ENCODE measurements around the gene LNX2. TPM values are rescaled to one million over a fixed set of nuclear protein-coding genes. Genes with fewer than 3 reads are reported as not detected.

Gene LNX2
- total RNA-seq: 10 to 100 TPM; 11.8 to 13.0 TPM
- 1 to 10 TPM; 6.6 to 6.8 TPM for polyA plus RNA-seq

DNA sequence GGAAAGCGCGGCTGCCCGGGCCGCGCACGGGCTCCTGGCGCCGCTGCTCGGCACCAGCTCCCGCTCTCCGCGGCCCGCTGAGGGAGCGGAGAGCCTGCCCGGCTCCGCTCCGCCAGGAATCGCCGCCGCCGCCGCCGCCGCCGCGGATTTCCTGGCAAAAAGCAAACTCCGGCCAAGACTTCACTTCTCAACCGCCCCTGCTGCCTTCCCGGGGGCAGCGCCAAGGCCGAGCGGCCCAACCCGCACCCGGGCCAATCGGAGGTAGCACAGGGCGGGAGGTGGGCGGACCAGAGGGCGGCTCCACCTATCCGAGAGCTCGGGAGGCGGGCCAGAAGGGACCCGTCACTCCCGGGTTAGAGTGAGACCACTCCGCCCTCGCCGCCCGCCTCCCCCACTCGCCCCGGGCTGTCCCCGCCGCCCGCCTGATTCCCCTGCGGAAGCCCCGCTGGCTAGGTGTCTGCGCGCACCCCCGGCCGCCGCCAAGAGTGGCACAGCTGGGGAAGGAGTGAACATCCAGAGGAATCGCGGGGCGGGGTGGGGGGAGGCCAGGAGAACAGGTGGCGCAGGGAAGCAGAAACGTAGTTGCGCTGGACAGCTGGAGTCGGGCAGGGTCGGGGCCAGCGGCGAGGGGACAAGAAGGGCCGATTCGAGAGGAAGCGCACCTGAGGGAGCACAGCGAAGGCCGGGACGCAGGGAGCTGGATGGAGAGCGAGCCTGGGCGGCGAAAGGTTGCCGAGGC, at the start of gene LNX2:
Gene LNX2 (minus strand): TSS at position 153 of the 739 bp plus-strand sequence. CDS start 38,826 bp downstream, outside the sequence.
- H3K27ac ChIP-seq (ENCODE audit: low read depth, low read length): peak within 1 kb of the TSS; percentile 90
- peak within 1 kb of the TSS; percentile 95 to 98 (median 97) for H3K27ac Mint-ChIP-seq
- H3K4me1 ChIP-seq (ENCODE audit: insufficient read depth, low read length): peaks cover 60% of the 10 kb centered on the region
- H3K27me3 Mint-ChIP-seq: no peaks in the 10 kb centered on the region
- H3K36me3 ChIP-seq (ENCODE audit: insufficient read depth, low read length): peaks cover 9% of the 10 kb centered on the region
- ChIA-PET CTCF (ENCODE audit: partially characterized antibody) (interaction anchor here (0.8 to 2.7 kb wide), 13 partner anchors 18 to 242 kb away, joined by 3 to 14 read pairs (median 4); partner anchors contain the start of gene GTF3A), POLR2A (ENCODE audit: partially characterized antibody) (interaction anchor here (0.6 to 4.9 kb wide), 43 partner anchors 9 to 1398 kb away, joined by 3 to 135 read pairs (median 5); partner anchors contain the start of genes GTF3A, MTIF3, POMP and RNF6)
- no peaks in the 10 kb centered on the region for H3K27me3 ChIP-seq (ENCODE audit: insufficient read depth, low read length)
- peaks cover 42 to 74% (median 59%) of the 10 kb centered on the region in 4 donors for H3K4me1 Mint-ChIP-seq
- DNase-seq: peak; percentile 95
- H3K4me3 Mint-ChIP-seq: peak within 1 kb of the TSS; percentile 90 to 97 (median 96)
- H3K9me3 ChIP-seq (ENCODE audit: control insufficient read depth in 1 of 2, low read length in 2 of 2): no peaks in the 10 kb centered on the region
- intact Hi-C loops (cut with micrococcal nuclease): loop anchor here (1.0 to 10.0 kb wide), 8 partner anchors 38 to 1368 kb away; partner anchors contain the start of genes GTF3A, MTIF3, POMP and USP12
- H3K36me3 Mint-ChIP-seq: peaks cover 26 to 29% of the 10 kb centered on the region in 2 donors
- H3K4me3 ChIP-seq (ENCODE audit: low read length in 2 of 2): peak within 1 kb of the TSS; percentile 66 to 95
- H3K9me3 Mint-ChIP-seq: peaks cover 0 to 4% (median 0%) of the 10 kb centered on the region in 8 donors

GRCh38 chr13:27667946-27668345, 47.6 kb upstream of the LNX2 start:
- DNase-seq: no peak
- Histone ChIP-seq H3K4me3 (ENCODE audit: low read length in 2 of 2) (no peak overlapping the region), H3K36me3 (ENCODE audit: insufficient read depth, low read length) (peaks cover 8% of the 10 kb centered on the region), H3K4me1 (ENCODE audit: insufficient read depth, low read length) (no peaks in the 10 kb centered on the region), H3K9me3 (ENCODE audit: control insufficient read depth in 1 of 2, low read length in 2 of 2) (no peaks in the 10 kb centered on the region), H3K27ac (ENCODE audit: low read depth, low read length) (no peak overlapping the region), H3K27me3 (ENCODE audit: insufficient read depth, low read length) (no peaks in the 10 kb centered on the region)
- Mint-ChIP-seq H3K9me3 (peaks cover 0 to 7% (median 0%) of the 10 kb centered on the region in 8 donors), H3K36me3 (peaks cover 13 to 23% of the 10 kb centered on the region in 2 donors), H3K27ac (no peak overlapping the region), H3K27me3 (no peaks in the 10 kb centered on the region), H3K4me3 (no peak overlapping the region), H3K4me1 (peaks cover 0 to 3% (median 1%) of the 10 kb centered on the region in 4 donors)
- ChIA-PET POLR2A (ENCODE audit: partially characterized antibody) (no interaction called here), CTCF (ENCODE audit: partially characterized antibody) (interaction anchor here (1.1 kb wide), 1 partner anchor 9 kb away, joined by 5 read pairs; no protein-coding TSS in a partner anchor)
- intact Hi-C loops (cut with micrococcal nuclease): no loop called here

- H3K4me1 Mint-ChIP-seq: peaks cover 0 to 4% (median 2%) of the 10 kb centered on the region in 4 donors
- no peaks in the 10 kb centered on the region for H3K27me3 ChIP-seq (ENCODE audit: insufficient read depth, low read length)
- intact Hi-C loops (cut with micrococcal nuclease): no loop called here
- DNase-seq: no peak
- H3K9me3 Mint-ChIP-seq: no peaks in the 10 kb centered on the region
- H3K27me3 Mint-ChIP-seq: no peaks in the 10 kb centered on the region
- H3K27ac Mint-ChIP-seq: peak overlapping the region in 3 of 7 donors; percentile 32 to 62 (median 54)
- H3K9me3 ChIP-seq (ENCODE audit: control insufficient read depth in 1 of 2, low read length in 2 of 2): no peaks in the 10 kb centered on the region
- peaks cover 13 to 21% of the 10 kb centered on the region in 2 donors for H3K36me3 Mint-ChIP-seq
- peaks cover 8% of the 10 kb centered on the region for H3K36me3 ChIP-seq (ENCODE audit: insufficient read depth, low read length)
- no peaks in the 10 kb centered on the region for H3K4me1 ChIP-seq (ENCODE audit: insufficient read depth, low read length)
- no peak overlapping the region for H3K4me3 Mint-ChIP-seq
- ChIA-PET POLR2A (ENCODE audit: partially characterized antibody) (no interaction called here), CTCF (ENCODE audit: partially characterized antibody) (interaction anchor here (1.6 kb wide), 1 partner anchor 160 kb away, joined by 7 read pairs; no protein-coding TSS in a partner anchor)
- no peak overlapping the region for H3K4me3 ChIP-seq (ENCODE audit: low read length in 2 of 2)
- no peak overlapping the region for H3K27ac ChIP-seq (ENCODE audit: low read depth, low read length)
These were observed 46.6 kb upstream of the LNX2 start for GRCh38 chr13:27666951-27667350.

DNA sequence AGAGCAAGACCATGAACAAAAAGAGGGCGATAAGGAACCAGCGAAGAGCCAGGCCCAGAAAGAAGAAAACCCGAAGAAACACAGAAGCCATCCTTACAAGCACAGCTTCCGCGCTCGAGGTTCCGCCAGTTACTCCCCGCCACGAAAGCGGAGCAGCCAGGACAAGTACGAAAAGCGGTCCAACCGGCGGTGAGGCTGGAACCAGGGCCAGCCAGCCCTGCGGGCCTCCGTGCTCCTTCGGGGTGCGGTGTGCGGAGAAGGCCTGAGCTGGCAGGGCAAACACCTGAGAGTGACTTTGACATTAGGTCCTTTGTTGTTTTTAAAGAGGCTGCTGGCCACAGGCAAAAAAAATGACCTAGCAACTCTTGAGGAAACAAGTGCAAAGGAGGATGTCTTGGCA, 45.4 kb upstream of the LNX2 start:
- no peak overlapping the region for H3K4me3 ChIP-seq (ENCODE audit: low read length in 2 of 2)

GRCh38 chr13:27665333-27665732, 45.0 kb upstream of the LNX2 start:
- CTCF ChIA-PET (ENCODE audit: partially characterized antibody): no interaction called here
- POLR2A ChIA-PET (ENCODE audit: partially characterized antibody): no interaction called here
- Mint-ChIP-seq H3K27ac (no peak overlapping the region), H3K9me3 (no peaks in the 10 kb centered on the region), H3K4me1 (peaks cover 0 to 8% (median 4%) of the 10 kb centered on the region in 4 donors), H3K36me3 (peaks cover 17 to 23% of the 10 kb centered on the region in 2 donors), H3K27me3 (no peaks in the 10 kb centered on the region), H3K4me3 (no peak overlapping the region)
- Histone ChIP-seq H3K4me3 (ENCODE audit: low read length in 2 of 2) (no peak overlapping the region), H3K9me3 (ENCODE audit: control insufficient read depth in 1 of 2, low read length in 2 of 2) (no peaks in the 10 kb centered on the region), H3K27me3 (ENCODE audit: insufficient read depth, low read length) (no peaks in the 10 kb centered on the region), H3K4me1 (ENCODE audit: insufficient read depth, low read length) (no peaks in the 10 kb centered on the region), H3K36me3 (ENCODE audit: insufficient read depth, low read length) (peaks cover 8% of the 10 kb centered on the region), H3K27ac (ENCODE audit: low read depth, low read length) (no peak overlapping the region)
- no peak for DNase-seq
- intact Hi-C loops (cut with micrococcal nuclease): no loop called here

More for the DNA sequence above, 45.4 kb upstream of the LNX2 start:
- Mint-ChIP-seq H3K4me3 (no peak overlapping the region), H3K36me3 (peaks cover 14 to 21% of the 10 kb centered on the region in 2 donors), H3K9me3 (no peaks in the 10 kb centered on the region), H3K27ac (no peak overlapping the region), H3K27me3 (no peaks in the 10 kb centered on the region), H3K4me1 (peaks cover 0 to 6% (median 3%) of the 10 kb centered on the region in 4 donors)
- ChIA-PET CTCF (ENCODE audit: partially characterized antibody) (interaction anchor here (1.6 kb wide), 1 partner anchor 161 kb away, joined by 7 read pairs; no protein-coding TSS in a partner anchor), POLR2A (ENCODE audit: partially characterized antibody) (no interaction called here)
- Histone ChIP-seq H3K9me3 (ENCODE audit: control insufficient read depth in 1 of 2, low read length in 2 of 2) (no peaks in the 10 kb centered on the region), H3K4me1 (ENCODE audit: insufficient read depth, low read length) (no peaks in the 10 kb centered on the region), H3K27me3 (ENCODE audit: insufficient read depth, low read length) (no peaks in the 10 kb centered on the region), H3K36me3 (ENCODE audit: insufficient read depth, low read length) (peaks cover 8% of the 10 kb centered on the region), H3K27ac (ENCODE audit: low read depth, low read length) (no peak overlapping the region)
- DNase-seq: no peak
- intact Hi-C loops (cut with micrococcal nuclease): no loop called here

DNA sequence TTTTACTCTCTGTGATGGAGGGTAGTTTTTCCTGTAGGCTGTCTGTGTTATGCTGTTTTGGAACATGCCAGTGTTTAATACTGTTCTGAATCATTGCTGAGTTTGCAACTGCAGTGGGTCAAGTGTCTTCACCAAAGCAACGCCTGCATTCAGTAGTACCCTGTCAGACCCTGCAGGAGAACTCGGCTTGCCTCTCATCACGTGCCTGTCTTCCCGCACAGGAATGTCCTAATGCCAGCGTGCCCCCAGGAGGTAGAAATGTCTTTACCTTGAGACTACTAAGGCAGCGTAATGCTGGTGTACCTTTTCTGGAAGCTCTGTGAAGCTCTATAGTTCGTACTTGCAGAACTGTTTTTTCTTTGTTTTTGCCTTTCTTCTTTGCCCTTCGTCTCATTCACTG, 43.6 kb upstream of the LNX2 start:
- peak overlapping the region in 4 of 7 donors; percentile 2 to 75 (median 52) for H3K27ac Mint-ChIP-seq
- no peaks in the 10 kb centered on the region for H3K9me3 ChIP-seq (ENCODE audit: control insufficient read depth in 1 of 2, low read length in 2 of 2)
- no peaks in the 10 kb centered on the region for H3K27me3 Mint-ChIP-seq
- DNase-seq: no peak
- no peaks in the 10 kb centered on the region for H3K27me3 ChIP-seq (ENCODE audit: insufficient read depth, low read length)
- H3K4me3 ChIP-seq (ENCODE audit: low read length in 2 of 2): no peak overlapping the region
- H3K4me1 Mint-ChIP-seq: peaks cover 0 to 8% (median 4%) of the 10 kb centered on the region in 4 donors
- H3K36me3 Mint-ChIP-seq: peaks cover 22 to 29% of the 10 kb centered on the region in 2 donors
- no peak overlapping the region for H3K4me3 Mint-ChIP-seq
- no peaks in the 10 kb centered on the region for H3K9me3 Mint-ChIP-seq
- peaks cover 8% of the 10 kb centered on the region for H3K36me3 ChIP-seq (ENCODE audit: insufficient read depth, low read length)
- no peaks in the 10 kb centered on the region for H3K4me1 ChIP-seq (ENCODE audit: insufficient read depth, low read length)
- CTCF ChIA-PET (ENCODE audit: partially characterized antibody): no interaction called here
- intact Hi-C loops (cut with micrococcal nuclease): no loop called here
- H3K27ac ChIP-seq (ENCODE audit: low read depth, low read length): no peak overlapping the region
- POLR2A ChIA-PET (ENCODE audit: partially characterized antibody): no interaction called here

GRCh38 chr13:27662738-27663470, 42.6 kb upstream of the LNX2 start:
- H3K36me3 ChIP-seq (ENCODE audit: insufficient read depth, low read length): peaks cover 8% of the 10 kb centered on the region
- no peak overlapping the region for H3K4me3 Mint-ChIP-seq
- CTCF ChIA-PET (ENCODE audit: partially characterized antibody): no interaction called here
- H3K36me3 Mint-ChIP-seq: peaks cover 22 to 29% of the 10 kb centered on the region in 2 donors
- intact Hi-C loops (cut with micrococcal nuclease): no loop called here
- no peak overlapping the region for H3K4me3 ChIP-seq (ENCODE audit: low read length in 2 of 2)
- H3K27me3 Mint-ChIP-seq: no peaks in the 10 kb centered on the region
- no peaks in the 10 kb centered on the region for H3K27me3 ChIP-seq (ENCODE audit: insufficient read depth, low read length)
- H3K9me3 Mint-ChIP-seq: no peaks in the 10 kb centered on the region
- H3K27ac Mint-ChIP-seq: peak overlapping the region in 4 of 7 donors; percentile 5 to 30 (median 16)
- no peaks in the 10 kb centered on the region for H3K9me3 ChIP-seq (ENCODE audit: control insufficient read depth in 1 of 2, low read length in 2 of 2)
- no peak overlapping the region for H3K27ac ChIP-seq (ENCODE audit: low read depth, low read length)
- peaks cover 0 to 8% (median 4%) of the 10 kb centered on the region in 4 donors for H3K4me1 Mint-ChIP-seq
- POLR2A ChIA-PET (ENCODE audit: partially characterized antibody): no interaction called here
- no peak for DNase-seq
- H3K4me1 ChIP-seq (ENCODE audit: insufficient read depth, low read length): no peaks in the 10 kb centered on the region

All from CD4-positive, alpha-beta memory T cell (primary cell).